HepG2 (cell line): ENCODE results near the gene GP1BA. TPM values are rescaled to one million over a fixed set of nuclear protein-coding genes. Genes with fewer than 3 reads are reported as not detected.

Experiments
- ATAC-seq: fragments of 200-7000 bp; cut with Tn5 transposase; 3 replicates; pipeline ENCODE4 v1.9.1; 2020; ENCODE audit warnings: mild to moderate bottlenecking, moderate library complexity
- BruUV-seq: library from RNA; stranded (reverse); fragments of 400-500 nt; replicated peaks from 2 replicates; lab custom pipeline; 2021; lab: Mats Ljungman, UMichigan
- CTCF ChIA-PET: fragments of 300-600 bp; formaldehyde crosslinking; extraction: SDS; loops from one replicate; lab custom pipeline; 2021; ENCODE audit warnings: low total read pairs, inconsistent platforms, low intra/inter-chr PET ratio; lab: Yijun Ruan, JAX
- POLR2A ChIA-PET: fragments of 350-600 bp; sonication (Branson Sonifier 250); formaldehyde crosslinking; loops from one replicate; lab custom pipeline; 2020; ENCODE audit warnings: antibody characterized with exemption, inconsistent platforms; lab: Yijun Ruan, JAX
- DNase-seq: peaks from one replicate; pipeline ENCODE4 v3.0.0-alpha.2; 2015; ENCODE audit warnings: low spot score
- FAIRE-seq: peaks from 3 replicates; lab custom pipeline; 2011; peaks lifted over from hg19 to GRCh38; lab: Jason Lieb, UNC
- H2AFZ ChIP-seq: one replicate; pipeline ENCODE4 v1.6.1; 2011; ENCODE audit warnings: low read length, inconsistent platforms
- H3K27ac ChIP-seq: fragments of 300-600 bp; 3 replicates; pipeline ENCODE4 v1.8.0; 2011; ENCODE audit warnings: mixed run types, mild to moderate bottlenecking, mixed read lengths, low read length, inconsistent platforms; ENCODE audit not compliant: insufficient read depth; ENCODE audit errors: extremely low read length
- H3K27me3 ChIP-seq, 2 experiments: fragments of 200-600 bp in 1 of 2; 2 replicates in 1 of 2; 3 replicates in 1 of 2; pipeline versions ENCODE4 v1.6.0 to v1.8.0; 2011; ENCODE audit warnings: low read length in 2 of 2, mild to moderate bottlenecking in 2 of 2, moderate library complexity in 2 of 2, inconsistent platforms in 1 of 2; ENCODE audit not compliant: insufficient read depth in 2 of 2, control insufficient read depth in 1 of 2
- H3K36me3 ChIP-seq, 2 experiments: fragments of 200-600 bp in 1 of 2; replicated peaks in 1 of 2; 2 replicates in 1 of 2; 3 replicates in 1 of 2; pipeline versions ENCODE4 v1.5.1 to v1.8.0; 2011; ENCODE audit warnings: low read length in 2 of 2, inconsistent platforms in 1 of 2; ENCODE audit not compliant: insufficient read depth in 2 of 2, control insufficient read depth in 1 of 2
- H3K4me1 ChIP-seq: 2 replicates; pipeline ENCODE4 v1.5.1; 2012; ENCODE audit warnings: low read length, inconsistent platforms; ENCODE audit not compliant: insufficient read depth
- H3K4me2 ChIP-seq: 2 replicates; pipeline ENCODE4 v1.6.0; 2011; ENCODE audit warnings: low read depth, low read length, inconsistent platforms
- H3K4me3 ChIP-seq, 3 experiments: fragments of 200-600 bp in 1 of 3; sonication (generic), shearing (Covaris generic) in 1 of 3; replicated peaks in 1 of 3; 2 replicates each; pipeline ENCODE4 v1.5.1; 2011 to 2016; ENCODE audit warnings: low read length in 3 of 3, inconsistent platforms in 2 of 3, low read depth in 2 of 3, mild to moderate bottlenecking in 2 of 3, control low read depth in 1 of 3, mixed read lengths in 1 of 3; ENCODE audit not compliant: insufficient read depth in 1 of 3
- H3K79me2 ChIP-seq: one replicate; pipeline ENCODE4 v1.6.1; 2011; ENCODE audit warnings: low read length, inconsistent platforms; ENCODE audit not compliant: insufficient read depth
- H3K9ac ChIP-seq: 2 replicates; pipeline ENCODE4 v1.6.0; 2011; ENCODE audit warnings: mild to moderate bottlenecking, low read depth, low read length, inconsistent platforms; ENCODE audit not compliant: insufficient read depth
- H3K9me3 ChIP-seq: 2 replicates; pipeline ENCODE4 v1.5.1; 2012; ENCODE audit warnings: mild to moderate bottlenecking, low read length
- H4K20me1 ChIP-seq: 2 replicates; pipeline ENCODE4 v1.6.0; 2011; ENCODE audit warnings: inconsistent platforms, mild to moderate bottlenecking, low read length, moderate library complexity; ENCODE audit not compliant: insufficient read depth
- ETV6 ChIP-seq: sonication (generic); formaldehyde crosslinking; conservative IDR thresholded peaks from 2 replicates; pipeline ENCODE4 v1.4.0; 2020; ENCODE audit warnings: missing genetic modification reagents
- NFE2 ChIP-seq: sonication (generic); formaldehyde crosslinking; IDR thresholded peaks from 2 replicates; pipeline ENCODE4 v1.4.0; 2020; ENCODE audit warnings: missing genetic modification reagents
- PAX8 ChIP-seq: sonication (generic); formaldehyde crosslinking; IDR thresholded peaks from 2 replicates; pipeline ENCODE4 v1.8.0; 2022; ENCODE audit warnings: mild to moderate bottlenecking, missing genetic modification reagents, borderline replicate concordance
- SAP130 ChIP-seq: IDR thresholded peaks from 2 replicates; pipeline ENCODE4 v1.6.1; 2016; ENCODE audit warnings: low read depth
- SRSF4 ChIP-seq: fragments of 200-400 bp; formaldehyde crosslinking; IDR thresholded peaks from one replicate; pipeline ENCODE4 v1.6.1; 2018; ENCODE audit warnings: mild to moderate bottlenecking, low read depth, low read length, moderate library complexity; ENCODE audit not compliant: poor library complexity, severe bottlenecking
- SRSF9 ChIP-seq: fragments of 200-400 bp; formaldehyde crosslinking; IDR thresholded peaks from 2 replicates; pipeline ENCODE4 v1.6.1; 2018; ENCODE audit warnings: borderline replicate concordance, mild to moderate bottlenecking, low read depth, low read length; ENCODE audit not compliant: insufficient read depth, poor library complexity, severe bottlenecking
- ZFP62 ChIP-seq: sonication (generic); formaldehyde crosslinking; IDR thresholded peaks from 2 replicates; pipeline ENCODE4 v1.4.0; 2020; ENCODE audit warnings: missing genetic modification reagents
- ZFX ChIP-seq: sonication (generic); formaldehyde crosslinking; IDR thresholded peaks from 2 replicates; pipeline ENCODE4 v1.4.0; 2020; ENCODE audit warnings: mild to moderate bottlenecking, low read depth, missing genetic modification reagents, moderate library complexity
- ZNF34 ChIP-seq: sonication (generic); formaldehyde crosslinking; IDR thresholded peaks from 2 replicates; pipeline ENCODE4 v1.4.0; 2020; ENCODE audit warnings: mild to moderate bottlenecking, missing genetic modification reagents, borderline replicate concordance
- ZNF790 ChIP-seq: sonication (generic); formaldehyde crosslinking; IDR thresholded peaks from 2 replicates; pipeline ENCODE4 v1.8.0; 2022; ENCODE audit warnings: missing genetic modification reagents, mild to moderate bottlenecking, borderline replicate concordance
- WGBS: methylation state at CpG from one replicate; pipeline ENCODE4 v1.1.6; 2017; ENCODE audit warnings: low lambda C conversion rate; 5-methylcytosine and 5-hydroxymethylcytosine counted together
- in situ Hi-C: cut with HindIII; loops from 2 replicates; pipeline ENCODE4 v1.10.0; 2017; ENCODE audit warnings: low pct_unique_long_range_greater_than_20kb; ENCODE audit not compliant: extremely low pct_ligation_motif_present
- intact Hi-C: fragments of 100-400 bp; cut with micrococcal nuclease; formaldehyde crosslinking; loops from one replicate; pipeline ENCODE4 v1.10.0; 2022; ENCODE audit not compliant: unreplicated experiment
- polyA plus RNA-seq, 8 experiments: library from polyadenylated mRNA; depleted of rRNA in 3 of 8; stranded (reverse) in 7 of 8; unstranded in 1 of 8; fragments of >200 nt; fragmentation: Illumina TruSeq in 4 of 8; extraction: Trizol in 4 of 8; gene quantifications; 2 replicates each; pipeline versions ENCODE4 v1.2.1 to v1.2.3, GENCODE V29; 2011 to 2016; ENCODE audit warnings: low read depth in 4 of 8, missing spikeins in 1 of 8, mixed read lengths in 1 of 8; ENCODE audit not compliant: insufficient read depth in 1 of 8
- total RNA-seq, 5 experiments: library from RNA; depleted of rRNA; stranded (reverse); fragments of >200 nt; fragmentation: Illumina TruSeq; extraction: Trizol; gene quantifications; 2 replicates each; pipeline ENCODE4 v1.2.3, GENCODE V29; 2016; ENCODE audit warnings: low read depth in 1 of 5
- TF ChIP-seq, protein P1 (sequence below), 2 experiments: sonication (generic) in 1 of 2; formaldehyde crosslinking in 1 of 2; IDR thresholded peaks; 2 replicates each; pipeline versions ENCODE4 v1.4.0 to v1.6.1; 2016 to 2020; ENCODE audit warnings: borderline replicate concordance in 1 of 2, low read depth in 1 of 2, mild to moderate bottlenecking in 1 of 2, missing genetic modification reagents in 1 of 2
- TF ChIP-seq, protein P2 (sequence below): sonication (generic); formaldehyde crosslinking; IDR thresholded peaks from 2 replicates; pipeline ENCODE4 v1.4.0; 2020; ENCODE audit warnings: missing genetic modification reagents
- TF ChIP-seq, protein P3 (sequence below): sonication (generic); formaldehyde crosslinking; IDR thresholded peaks from 2 replicates; pipeline ENCODE4 v1.4.0; 2020; ENCODE audit warnings: mild to moderate bottlenecking, missing genetic modification reagents, borderline replicate concordance
- TF ChIP-seq, protein P4 (sequence below): sonication (generic); formaldehyde crosslinking; IDR thresholded peaks from 2 replicates; pipeline ENCODE4 v1.5.0; 2020; ENCODE audit warnings: missing genetic modification reagents

Gene GP1BA
- total and polyA plus RNA-seq, 2 of the 13 experiments (the other 11 are each of a cell fraction or from before 2014, with no cell fraction given), result not detected

DNA sequence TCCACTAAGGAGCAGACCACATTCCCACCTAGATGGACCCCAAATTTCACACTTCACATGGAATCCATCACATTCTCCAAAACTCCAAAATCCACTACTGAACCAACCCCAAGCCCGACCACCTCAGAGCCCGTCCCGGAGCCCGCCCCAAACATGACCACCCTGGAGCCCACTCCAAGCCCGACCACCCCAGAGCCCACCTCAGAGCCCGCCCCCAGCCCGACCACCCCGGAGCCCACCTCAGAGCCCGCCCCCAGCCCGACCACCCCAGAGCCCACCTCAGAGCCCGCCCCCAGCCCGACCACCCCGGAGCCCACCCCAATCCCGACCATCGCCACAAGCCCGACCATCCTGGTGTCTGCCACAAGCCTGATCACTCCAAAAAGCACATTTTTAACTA is 1.6 kb downstream of the GP1BA start:
- intact Hi-C loops (loop anchor here (1.0 kb wide), 1 partner anchor 24 kb away; no protein-coding TSS in a partner anchor), in situ Hi-C loops (no loop called here)
- Histone ChIP-seq H3K9me3 (no peaks in the 10 kb centered on the region), H2AFZ (no peak overlapping the region), H4K20me1 (no peaks in the 10 kb centered on the region), H3K4me1 (peaks cover 19% of the 10 kb centered on the region), H3K4me3 (no peak overlapping the region), H3K79me2 (peaks cover 8% of the 10 kb centered on the region), H3K27me3 (no peaks in the 10 kb centered on the region), H3K36me3 (peaks cover 0 to 13% of the 10 kb centered on the region in 2 experiments; a peak in 3 of 5 replicates), H3K4me2 (peak overlapping the region; percentile 69), H3K27ac (no peak overlapping the region), H3K9ac (no peak overlapping the region)
- no TSS peak for BruUV-seq
- POLR2A ChIA-PET, result interaction anchor here (0.8 to 1.5 kb wide), 5 partner anchors 14 to 34 kb away, joined by 3 to 11 read pairs (median 4); partner anchors contain the start of genes ENO3, PFN1 and SPAG7
- WGBS, result 82% methylated on average over 12 of the region's 16 CpGs
- CTCF ChIA-PET, result interaction anchor here (2.0 kb wide), 1 partner anchor 24 kb away, joined by 10 read pairs; no protein-coding TSS in a partner anchor
- ATAC-seq (no peak), FAIRE-seq (no peak), DNase-seq (no peak)
- no peak for TF ChIP-seq ETV6 (CRISPR knock-in tag)
- no peak for TF ChIP-seq NFE2 (CRISPR knock-in tag)
- TF ChIP-seq ZNF34, result no peak
- TF ChIP-seq, protein P1, sequence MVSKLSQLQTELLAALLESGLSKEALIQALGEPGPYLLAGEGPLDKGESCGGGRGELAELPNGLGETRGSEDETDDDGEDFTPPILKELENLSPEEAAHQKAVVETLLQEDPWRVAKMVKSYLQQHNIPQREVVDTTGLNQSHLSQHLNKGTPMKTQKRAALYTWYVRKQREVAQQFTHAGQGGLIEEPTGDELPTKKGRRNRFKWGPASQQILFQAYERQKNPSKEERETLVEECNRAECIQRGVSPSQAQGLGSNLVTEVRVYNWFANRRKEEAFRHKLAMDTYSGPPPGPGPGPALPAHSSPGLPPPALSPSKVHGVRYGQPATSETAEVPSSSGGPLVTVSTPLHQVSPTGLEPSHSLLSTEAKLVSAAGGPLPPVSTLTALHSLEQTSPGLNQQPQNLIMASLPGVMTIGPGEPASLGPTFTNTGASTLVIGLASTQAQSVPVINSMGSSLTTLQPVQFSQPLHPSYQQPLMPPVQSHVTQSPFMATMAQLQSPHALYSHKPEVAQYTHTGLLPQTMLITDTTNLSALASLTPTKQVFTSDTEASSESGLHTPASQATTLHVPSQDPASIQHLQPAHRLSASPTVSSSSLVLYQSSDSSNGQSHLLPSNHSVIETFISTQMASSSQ (IDR thresholded peaks at IDR 0.05; ENCODE audit: low read depth), result no peak
- TF ChIP-seq, protein P1 (CRISPR knock-in tag; IDR thresholded peaks at IDR 0.05; ENCODE audit: borderline replicate concordance), result no peak
- no peak for TF ChIP-seq SAP130 (CRISPR knock-in tag)
- TF ChIP-seq, protein P2, sequence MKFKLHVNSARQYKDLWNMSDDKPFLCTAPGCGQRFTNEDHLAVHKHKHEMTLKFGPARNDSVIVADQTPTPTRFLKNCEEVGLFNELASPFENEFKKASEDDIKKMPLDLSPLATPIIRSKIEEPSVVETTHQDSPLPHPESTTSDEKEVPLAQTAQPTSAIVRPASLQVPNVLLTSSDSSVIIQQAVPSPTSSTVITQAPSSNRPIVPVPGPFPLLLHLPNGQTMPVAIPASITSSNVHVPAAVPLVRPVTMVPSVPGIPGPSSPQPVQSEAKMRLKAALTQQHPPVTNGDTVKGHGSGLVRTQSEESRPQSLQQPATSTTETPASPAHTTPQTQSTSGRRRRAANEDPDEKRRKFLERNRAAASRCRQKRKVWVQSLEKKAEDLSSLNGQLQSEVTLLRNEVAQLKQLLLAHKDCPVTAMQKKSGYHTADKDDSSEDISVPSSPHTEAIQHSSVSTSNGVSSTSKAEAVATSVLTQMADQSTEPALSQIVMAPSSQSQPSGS (CRISPR knock-in tag), result no peak
- no peak for TF ChIP-seq SRSF9
- no peak for TF ChIP-seq SRSF4
- TF ChIP-seq, protein P3, sequence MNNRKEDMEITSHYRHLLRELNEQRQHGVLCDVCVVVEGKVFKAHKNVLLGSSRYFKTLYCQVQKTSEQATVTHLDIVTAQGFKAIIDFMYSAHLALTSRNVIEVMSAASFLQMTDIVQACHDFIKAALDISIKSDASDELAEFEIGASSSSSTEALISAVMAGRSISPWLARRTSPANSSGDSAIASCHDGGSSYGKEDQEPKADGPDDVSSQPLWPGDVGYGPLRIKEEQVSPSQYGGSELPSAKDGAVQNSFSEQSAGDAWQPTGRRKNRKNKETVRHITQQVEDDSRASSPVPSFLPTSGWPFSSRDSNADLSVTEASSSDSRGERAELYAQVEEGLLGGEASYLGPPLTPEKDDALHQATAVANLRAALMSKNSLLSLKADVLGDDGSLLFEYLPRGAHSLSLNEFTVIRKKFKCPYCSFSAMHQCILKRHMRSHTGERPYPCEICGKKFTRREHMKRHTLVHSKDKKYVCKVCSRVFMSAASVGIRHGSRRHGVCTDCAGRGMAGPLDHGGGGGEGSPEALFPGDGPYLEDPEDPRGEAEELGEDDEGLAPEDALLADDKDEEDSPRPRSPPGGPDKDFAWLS (CRISPR knock-in tag), result no peak
- TF ChIP-seq ZFX (CRISPR knock-in tag), result no peak
- TF ChIP-seq PAX8 (CRISPR knock-in tag), result no peak
- TF ChIP-seq ZFP62 (CRISPR knock-in tag), result no peak
- no peak for TF ChIP-seq ZNF790 (CRISPR knock-in tag)
- TF ChIP-seq, protein P4, sequence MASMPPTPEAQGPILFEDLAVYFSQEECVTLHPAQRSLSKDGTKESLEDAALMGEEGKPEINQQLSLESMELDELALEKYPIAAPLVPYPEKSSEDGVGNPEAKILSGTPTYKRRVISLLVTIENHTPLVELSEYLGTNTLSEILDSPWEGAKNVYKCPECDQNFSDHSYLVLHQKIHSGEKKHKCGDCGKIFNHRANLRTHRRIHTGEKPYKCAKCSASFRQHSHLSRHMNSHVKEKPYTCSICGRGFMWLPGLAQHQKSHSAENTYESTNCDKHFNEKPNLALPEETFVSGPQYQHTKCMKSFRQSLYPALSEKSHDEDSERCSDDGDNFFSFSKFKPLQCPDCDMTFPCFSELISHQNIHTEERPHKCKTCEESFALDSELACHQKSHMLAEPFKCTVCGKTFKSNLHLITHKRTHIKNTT (CRISPR knock-in tag), result no peak
